KMS-11 (cell line): Measurements from ENCODE around the gene PRR12.

Source experiments
- H2AFZ ChIP-seq: fragments of 200-600 bp; sonication (generic); 2 replicates; pipeline ENCODE4 v1.6.1; 2016; ENCODE audit warnings: antibody characterized with exemption, mixed run types, low read depth
- H3K27ac ChIP-seq: fragments of 200-600 bp; sonication (generic); 2 replicates; pipeline ENCODE4 v1.6.1; 2016; ENCODE audit warnings: mild to moderate bottlenecking, mixed run types
- H3K27me3 ChIP-seq: fragments of 200-600 bp; sonication (generic); 2 replicates; pipeline ENCODE4 v1.6.1; 2017; ENCODE audit warnings: mild to moderate bottlenecking, low read depth, mixed run types, moderate library complexity; ENCODE audit not compliant: insufficient read depth
- H3K36me3 ChIP-seq: fragments of 200-600 bp; sonication (generic); 2 replicates; pipeline ENCODE4 v1.6.1; 2017; ENCODE audit warnings: mild to moderate bottlenecking, mixed run types; ENCODE audit not compliant: insufficient read depth
- H3K4me1 ChIP-seq: fragments of 200-600 bp; sonication (generic); 2 replicates; pipeline ENCODE4 v1.6.1; 2016; ENCODE audit warnings: mild to moderate bottlenecking, low read depth, mixed run types; ENCODE audit not compliant: poor library complexity, severe bottlenecking
- H3K4me2 ChIP-seq: fragments of 200-600 bp; sonication (generic); 2 replicates; pipeline ENCODE4 v1.7.0; 2016; ENCODE audit warnings: mild to moderate bottlenecking, mixed run types
- H3K4me3 ChIP-seq: fragments of 200-600 bp; sonication (generic); IDR thresholded peaks from 2 replicates; pipeline ENCODE4 v1.6.1; 2017; ENCODE audit warnings: low read depth, low read length, mixed read lengths; ENCODE audit not compliant: insufficient read depth
- H3K79me2 ChIP-seq: fragments of 200-600 bp; sonication (generic); 2 replicates; pipeline ENCODE4 v1.6.1; 2016; ENCODE audit warnings: low read depth, mixed run types; ENCODE audit not compliant: insufficient read depth
- H3K9ac ChIP-seq: fragments of 200-600 bp; sonication (generic); 2 replicates; pipeline ENCODE4 v1.6.1; 2016; ENCODE audit warnings: mild to moderate bottlenecking, mixed run types
- H4K20me1 ChIP-seq: fragments of 200-600 bp; sonication (generic); 2 replicates; pipeline ENCODE4 v1.6.1; 2016; ENCODE audit warnings: mild to moderate bottlenecking, mixed run types; ENCODE audit not compliant: insufficient read depth
- TF ChIP-seq, protein P1 (sequence below): fragments of 200-600 bp; sonication (generic); conservative IDR thresholded peaks from 2 replicates; pipeline ENCODE4 v1.6.1; 2017; ENCODE audit warnings: low read depth, mild to moderate bottlenecking, antibody characterized with exemption, low read length, moderate library complexity, mixed read lengths

The PRR12 gene

DNA sequence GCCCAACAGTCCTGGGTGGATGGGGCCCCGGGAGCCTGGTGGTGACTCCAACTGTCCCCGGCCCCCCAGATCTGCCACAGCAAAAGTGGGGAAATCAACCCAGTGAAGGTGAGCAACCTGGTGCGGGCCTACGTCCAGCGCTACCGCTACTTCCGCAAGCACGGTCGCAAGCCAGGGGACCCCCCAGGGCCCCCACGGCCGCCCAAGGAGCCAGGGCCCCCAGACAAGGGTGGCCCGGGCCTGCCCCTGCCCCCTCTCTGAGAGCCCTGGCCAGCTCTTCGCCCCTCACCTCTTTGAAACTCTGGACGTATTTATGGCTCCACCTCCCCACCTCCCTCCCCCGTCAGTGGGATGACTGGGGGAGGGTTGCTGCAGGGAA lies 67.1 kb downstream of the PRR12 start:
- Histone ChIP-seq H2AFZ (no peak overlapping the region), H3K4me1 (peaks cover 13% of the 10 kb centered on the region), H3K27me3 (no peaks in the 10 kb centered on the region), H3K36me3 (0 out of 2 replicates have a peak, but pooled peaks cover 3% of the 10 kb centered on the region), H3K27ac (no peak overlapping the region), H3K9ac (no peak overlapping the region), H3K4me3 (no peak overlapping the region), H4K20me1 (no peaks in the 10 kb centered on the region), H3K4me2 (no peak overlapping the region), H3K79me2 (peaks cover 4% of the 10 kb centered on the region; the same call in 1 of the 2 replicates)
- TF ChIP-seq, protein P1, sequence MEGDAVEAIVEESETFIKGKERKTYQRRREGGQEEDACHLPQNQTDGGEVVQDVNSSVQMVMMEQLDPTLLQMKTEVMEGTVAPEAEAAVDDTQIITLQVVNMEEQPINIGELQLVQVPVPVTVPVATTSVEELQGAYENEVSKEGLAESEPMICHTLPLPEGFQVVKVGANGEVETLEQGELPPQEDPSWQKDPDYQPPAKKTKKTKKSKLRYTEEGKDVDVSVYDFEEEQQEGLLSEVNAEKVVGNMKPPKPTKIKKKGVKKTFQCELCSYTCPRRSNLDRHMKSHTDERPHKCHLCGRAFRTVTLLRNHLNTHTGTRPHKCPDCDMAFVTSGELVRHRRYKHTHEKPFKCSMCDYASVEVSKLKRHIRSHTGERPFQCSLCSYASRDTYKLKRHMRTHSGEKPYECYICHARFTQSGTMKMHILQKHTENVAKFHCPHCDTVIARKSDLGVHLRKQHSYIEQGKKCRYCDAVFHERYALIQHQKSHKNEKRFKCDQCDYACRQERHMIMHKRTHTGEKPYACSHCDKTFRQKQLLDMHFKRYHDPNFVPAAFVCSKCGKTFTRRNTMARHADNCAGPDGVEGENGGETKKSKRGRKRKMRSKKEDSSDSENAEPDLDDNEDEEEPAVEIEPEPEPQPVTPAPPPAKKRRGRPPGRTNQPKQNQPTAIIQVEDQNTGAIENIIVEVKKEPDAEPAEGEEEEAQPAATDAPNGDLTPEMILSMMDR: no peak

DNA sequence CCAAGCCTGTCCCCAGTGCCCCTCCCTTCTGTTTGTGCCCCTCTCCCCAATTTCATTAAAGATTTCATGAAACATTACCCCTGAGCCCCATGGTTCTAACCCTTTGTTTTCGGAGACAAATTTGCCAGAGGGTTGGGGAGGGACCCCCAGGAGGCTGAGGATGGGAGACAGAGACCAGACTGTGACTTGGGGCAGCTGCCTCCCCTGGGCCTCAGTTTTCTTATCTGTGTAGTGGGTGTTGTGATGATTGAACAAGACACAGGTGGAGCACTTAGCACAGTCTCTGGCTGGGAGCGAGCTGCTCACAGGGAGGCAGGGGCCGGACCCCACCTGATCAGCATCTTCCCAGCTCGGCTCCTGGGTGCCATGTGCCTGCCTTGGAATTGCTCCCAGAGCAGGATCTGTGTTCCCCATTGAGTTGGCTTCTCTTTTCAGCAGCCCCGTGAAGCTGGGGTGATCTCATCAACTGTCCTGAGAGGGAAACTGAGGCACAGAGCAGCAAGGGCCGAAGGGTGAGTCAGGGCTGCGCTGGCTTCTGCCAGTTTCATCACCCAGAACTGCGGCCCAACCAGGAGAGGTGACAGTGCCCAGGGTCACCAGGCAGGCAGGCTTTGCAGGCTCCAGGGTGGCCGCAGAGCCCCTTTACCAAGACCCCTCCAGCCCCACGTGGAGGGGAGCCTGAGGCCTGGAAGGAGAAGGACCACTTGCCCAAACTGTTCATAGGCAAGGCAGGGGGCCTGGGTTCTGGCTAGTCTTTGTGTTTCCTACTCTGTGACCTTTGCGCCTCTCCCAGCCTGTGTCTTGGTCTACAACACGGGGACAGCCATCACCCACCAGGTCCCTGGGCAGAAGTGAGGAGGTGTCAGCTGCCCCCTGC lies 67.8 kb downstream of the PRR12 start:
- no peak overlapping the region for H3K4me2 ChIP-seq

DNA sequence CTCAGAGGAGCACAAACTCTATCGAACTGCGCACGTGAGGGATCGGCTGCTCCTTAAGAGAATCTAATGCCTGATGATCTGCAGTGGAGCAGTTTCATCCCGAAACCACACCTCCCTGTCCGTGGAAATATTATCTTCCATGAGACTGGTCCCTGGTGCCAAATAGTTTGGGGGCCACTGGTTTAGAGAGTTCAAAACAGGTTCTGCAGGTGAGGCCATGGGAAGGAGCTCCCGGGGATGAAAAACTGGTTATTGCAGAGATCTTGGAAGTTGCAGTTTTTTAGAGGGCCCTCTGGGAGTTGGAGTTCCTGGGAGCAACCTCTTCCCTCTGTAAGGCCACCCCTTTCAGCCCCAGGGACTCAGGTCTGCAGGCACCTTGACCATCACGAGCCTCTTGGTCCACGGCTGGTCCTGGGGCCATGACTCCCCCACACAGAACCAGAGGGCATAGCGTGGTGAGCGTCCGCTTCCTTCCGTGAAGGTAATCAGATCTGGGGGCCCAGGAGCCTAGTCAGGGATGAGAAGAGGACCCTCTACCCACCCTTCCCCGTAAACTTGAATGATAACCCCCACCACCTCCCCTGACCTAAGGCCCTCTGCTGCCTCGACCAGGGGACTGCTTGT lies 69.5 kb downstream of the PRR12 start:
- H4K20me1 ChIP-seq: no peaks in the 10 kb centered on the region
- TF ChIP-seq, protein P1: no peak
- H3K4me3 ChIP-seq: no peak overlapping the region
- H3K36me3 ChIP-seq: no peaks in the 10 kb centered on the region
- peaks cover 18% of the 10 kb centered on the region for H3K4me1 ChIP-seq
- H2AFZ ChIP-seq: no peak overlapping the region
- no peak overlapping the region for H3K4me2 ChIP-seq
- H3K27me3 ChIP-seq: no peaks in the 10 kb centered on the region
- no peak overlapping the region for H3K9ac ChIP-seq
- H3K79me2 ChIP-seq: peaks cover 13% of the 10 kb centered on the region; the same call in 1 of the 2 replicates
- H3K27ac ChIP-seq: no peak overlapping the region

More for the DNA sequence above, 67.8 kb downstream of the PRR12 start:
- H3K36me3 ChIP-seq: 0 out of 2 replicates have a peak, but pooled peaks cover 3% of the 10 kb centered on the region
- H3K27me3 ChIP-seq: no peaks in the 10 kb centered on the region
- peaks cover 4% of the 10 kb centered on the region; the same call in 1 of the 2 replicates for H3K79me2 ChIP-seq
- no peak overlapping the region for H3K4me3 ChIP-seq
- no peak overlapping the region for H2AFZ ChIP-seq
- TF ChIP-seq, protein P1: no peak
- no peaks in the 10 kb centered on the region for H4K20me1 ChIP-seq
- H3K4me1 ChIP-seq: peaks cover 18% of the 10 kb centered on the region
- H3K27ac ChIP-seq: no peak overlapping the region
- no peak overlapping the region for H3K9ac ChIP-seq

DNA sequence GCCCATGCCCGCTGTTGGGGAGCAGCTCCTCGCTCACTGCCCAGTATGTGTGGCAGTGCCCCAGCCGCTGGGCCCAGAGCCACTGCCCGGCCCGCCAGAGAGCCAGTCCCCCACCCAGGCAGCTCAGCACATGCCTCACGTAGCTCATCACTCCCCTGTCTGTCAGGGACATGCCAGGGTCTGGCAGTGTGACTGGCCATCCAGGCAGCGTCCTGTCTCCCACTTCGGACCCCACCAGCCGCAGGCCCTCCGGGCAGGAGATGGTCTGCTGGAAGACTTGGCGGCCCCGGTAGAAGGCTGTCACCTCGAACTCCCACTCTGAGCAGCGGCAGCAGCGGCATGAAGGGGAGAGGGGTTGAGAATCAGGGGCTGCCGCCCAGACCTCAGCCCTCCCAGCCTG lies 71.0 kb downstream of the PRR12 start:
- Histone ChIP-seq H3K4me3 (no peak overlapping the region), H3K79me2 (peaks cover 22% of the 10 kb centered on the region), H3K27ac (peak overlapping the region; percentile 86; the same call in 1 of the 2 replicates), H3K4me1 (peaks cover 19% of the 10 kb centered on the region), H2AFZ (no peak overlapping the region), H3K9ac (no peak overlapping the region), H3K36me3 (no peaks in the 10 kb centered on the region), H4K20me1 (no peaks in the 10 kb centered on the region), H3K4me2 (peak overlapping the region; percentile 75; the same call in 1 of the 2 replicates), H3K27me3 (no peaks in the 10 kb centered on the region)
- TF ChIP-seq, protein P1: no peak
